Airway epithelial cell (primary cell): ENCODE results near the gene PNLIPRP1. TPM values are rescaled to one million over a fixed set of nuclear protein-coding genes. Genes with fewer than 3 reads are reported as not detected.

Source experiments
- total RNA-seq: library from RNA; depleted of rRNA; stranded (reverse); fragments of >200 nt; gene quantifications from 2 replicates; pipeline ENCODE4 v1.2.3, GENCODE V29; 2015

PNLIPRP1 gene
- total RNA-seq, result not detected in 2 replicates

DNA sequence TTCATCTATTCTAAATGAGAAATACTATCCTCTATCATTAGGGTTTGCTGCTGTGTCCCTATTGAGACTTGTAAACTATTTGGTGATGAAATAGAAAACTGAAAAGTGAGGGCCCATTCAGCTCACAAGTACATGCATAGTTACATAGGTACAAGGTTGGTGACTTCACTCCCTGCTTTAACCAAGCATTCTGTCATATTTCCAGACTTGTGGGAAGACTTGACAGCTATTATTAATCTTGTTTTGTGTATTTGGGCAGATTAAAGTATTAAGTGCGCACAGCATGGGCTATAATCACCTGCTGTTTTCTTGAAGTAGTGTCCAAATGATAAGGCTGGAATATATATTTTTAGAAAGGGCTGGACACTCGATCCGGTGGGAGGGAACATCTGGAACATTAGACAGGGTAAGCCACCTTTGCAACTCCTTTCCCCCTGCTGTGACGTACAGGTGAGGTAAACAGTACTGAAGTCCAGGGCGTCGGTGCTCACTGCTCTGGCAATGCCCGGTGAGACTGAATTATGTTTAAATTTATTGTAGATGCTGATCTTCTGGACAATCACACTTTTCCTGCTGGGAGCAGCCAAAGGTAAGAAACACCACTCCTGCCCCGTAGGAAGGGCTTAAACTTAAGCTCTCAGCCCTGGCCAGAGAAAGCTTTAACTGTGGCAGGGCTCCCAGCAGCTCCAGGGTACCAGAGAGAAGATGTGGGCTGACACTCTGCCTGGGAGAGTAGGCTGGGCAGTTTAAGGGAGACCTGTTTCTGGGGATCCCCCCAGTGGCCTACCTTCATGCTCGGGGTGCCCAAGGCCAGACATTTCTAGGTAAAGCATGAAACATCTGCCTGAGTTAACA, at the start of gene PNLIPRP1:
TSS of gene PNLIPRP1 (plus strand) at position 370 of the 855 bp plus-strand sequence. CDS start at position 541, 171 bp downstream.

DNA sequence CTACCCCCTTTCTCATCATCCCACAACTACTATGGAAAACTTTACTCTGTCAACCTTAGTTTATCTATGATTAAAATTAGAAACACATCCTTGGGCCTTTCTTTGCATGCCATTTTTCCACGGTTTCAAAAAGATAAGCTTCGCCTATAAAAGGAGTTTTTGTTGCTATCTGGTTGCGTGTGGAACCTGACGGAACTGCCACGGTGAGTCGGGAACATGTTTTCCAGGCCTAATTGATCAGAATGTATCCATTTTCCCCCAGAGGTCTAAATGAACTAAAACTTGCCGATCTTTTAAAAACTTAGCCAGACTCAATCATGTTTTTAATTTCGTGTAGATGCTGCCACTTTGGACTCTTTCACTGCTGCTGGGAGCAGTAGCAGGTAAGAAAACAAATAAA, 45.0 kb upstream of the PNLIPRP1 start, which contains the start of gene PNLIP:
TSS of gene PNLIP (plus strand) at position 176 of the 400 bp plus-strand sequence. CDS start at position 338, 162 bp downstream.

DNA sequence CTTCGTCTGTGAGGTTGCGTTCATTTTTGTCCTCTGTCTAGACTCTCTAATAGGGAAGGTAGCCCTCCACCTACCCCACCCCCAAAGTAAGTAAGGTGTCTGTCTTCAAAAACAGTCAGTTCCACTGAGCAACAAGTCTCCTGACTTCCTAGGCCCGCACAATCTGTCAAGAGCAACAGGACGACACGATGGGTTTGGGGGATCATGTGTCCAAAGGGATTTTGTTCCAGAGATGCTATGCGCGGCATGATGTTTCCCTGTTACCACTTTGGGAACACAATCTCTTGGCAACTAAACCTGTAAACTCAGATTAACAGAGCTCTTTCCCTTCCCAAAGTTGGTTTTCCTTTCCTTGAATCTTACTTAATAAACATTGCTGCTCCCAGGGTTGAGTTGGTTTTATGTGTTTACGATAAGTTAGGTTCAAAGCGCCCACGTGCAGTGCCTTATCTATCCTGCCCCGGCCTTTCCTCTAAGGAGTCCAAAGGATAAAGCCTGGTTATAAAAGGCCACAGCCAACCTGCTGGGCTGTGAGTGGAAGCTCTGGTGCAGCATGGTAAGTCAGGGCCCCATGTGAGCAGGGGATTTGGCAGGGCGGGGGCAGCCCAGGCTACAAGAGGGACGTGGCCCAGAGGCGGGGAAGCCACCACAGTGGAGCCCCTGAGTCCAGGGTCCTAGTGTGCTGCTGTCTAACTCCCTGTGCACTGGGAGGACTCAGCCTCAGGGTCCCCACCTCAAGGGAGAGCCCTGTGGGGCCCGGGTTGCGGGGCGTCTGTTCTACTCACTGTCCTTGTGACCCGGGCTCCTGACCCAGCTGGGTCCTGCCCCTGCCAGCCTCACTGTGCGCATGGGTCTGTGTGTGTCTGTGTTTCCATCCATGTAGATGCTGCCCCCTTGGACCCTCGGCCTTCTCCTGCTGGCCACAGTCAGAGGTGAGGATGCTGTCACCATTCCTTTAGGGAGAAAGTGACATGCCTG, 30.0 kb downstream of the PNLIPRP1 start, which contains the start of gene PNLIPRP2:
TSS of gene PNLIPRP2 (plus strand) at position 531 of the 978 bp plus-strand sequence.

Other genes starting within 250 kb of the PNLIPRP1 start
- 12.0 and 13.5 TPM in 2 replicates for gene PNLIPRP3, start 163.1 kb upstream of the PNLIPRP1 start, total RNA-seq
- gene PNLIP, start 45.0 kb upstream of the PNLIPRP1 start, total RNA-seq, result not detected in 2 replicates
- not detected in 2 replicates for gene PNLIPRP2, start 30.0 kb downstream of the PNLIPRP1 start, total RNA-seq
- 1.5 and 2.2 TPM in 2 replicates for gene HSPA12A, start 151.6 kb downstream of the PNLIPRP1 start, total RNA-seq